Cardiac ventricle fibroblast (primary cell): ENCODE data around the gene GC. TPM values are rescaled to one million over a fixed set of nuclear protein-coding genes. Genes with fewer than 3 reads are reported as not detected.

Experiments used
- total RNA-seq: library from RNA; depleted of rRNA; stranded (reverse); fragments of >200 nt; gene quantifications from 2 replicates; pipeline ENCODE4 v1.2.3, GENCODE V29; 2015

GC gene, protein sequence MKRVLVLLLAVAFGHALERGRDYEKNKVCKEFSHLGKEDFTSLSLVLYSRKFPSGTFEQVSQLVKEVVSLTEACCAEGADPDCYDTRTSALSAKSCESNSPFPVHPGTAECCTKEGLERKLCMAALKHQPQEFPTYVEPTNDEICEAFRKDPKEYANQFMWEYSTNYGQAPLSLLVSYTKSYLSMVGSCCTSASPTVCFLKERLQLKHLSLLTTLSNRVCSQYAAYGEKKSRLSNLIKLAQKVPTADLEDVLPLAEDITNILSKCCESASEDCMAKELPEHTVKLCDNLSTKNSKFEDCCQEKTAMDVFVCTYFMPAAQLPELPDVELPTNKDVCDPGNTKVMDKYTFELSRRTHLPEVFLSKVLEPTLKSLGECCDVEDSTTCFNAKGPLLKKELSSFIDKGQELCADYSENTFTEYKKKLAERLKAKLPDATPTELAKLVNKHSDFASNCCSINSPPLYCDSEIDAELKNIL
- total RNA-seq, result not detected in 2 replicates

DNA sequence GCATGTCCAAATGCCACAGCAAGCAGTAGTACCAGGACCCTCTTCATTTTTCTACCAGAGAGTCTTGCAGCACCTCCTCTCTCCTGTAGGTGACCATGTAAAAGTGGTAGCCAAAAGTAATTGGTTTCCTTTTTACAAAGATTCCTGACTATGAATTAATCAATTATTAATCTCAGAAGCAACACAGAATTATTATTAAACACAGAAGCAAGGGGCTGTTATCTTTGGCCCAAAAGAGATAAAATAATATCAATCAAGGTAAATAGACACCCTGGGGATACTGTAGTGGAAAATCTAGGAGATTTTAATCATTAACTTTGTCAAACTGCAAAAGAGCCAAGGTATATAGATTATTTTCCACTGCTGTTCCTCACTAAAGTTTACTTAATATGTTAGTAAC is at the start of gene GC:
Gene GC, minus strand, starts transcription at position 108 of the 400 bp plus-strand sequence. Its CDS starts 61 bp downstream, at position 47.

Other genes starting within 250 kb of the GC start
- gene NPFFR2, start 247.9 kb upstream of the GC start, total RNA-seq, result 0.12 TPM in 1 of 2 replicates, not detected in the other